Endodermal cell (in vitro differentiated cells): Measurements from ENCODE around the gene PDE6D. TPM values are rescaled to one million over a fixed set of nuclear protein-coding genes. Genes with fewer than 3 reads are reported as not detected.

ENCODE experiments used
- DNase-seq: peaks from one replicate; pipeline ENCODE4 v3.0.0-alpha.2; 2017
- H3K27ac ChIP-seq: 2 replicates; pipeline ENCODE4 v1.5.1; 2013; ENCODE audit warnings: mild to moderate bottlenecking, low read depth, low read length, moderate library complexity
- H3K27me3 ChIP-seq: 2 replicates; pipeline ENCODE4 v1.6.1; 2013; ENCODE audit warnings: mild to moderate bottlenecking, low read length, moderate library complexity; ENCODE audit not compliant: insufficient read depth, control insufficient read depth, poor library complexity, severe bottlenecking
- H3K36me3 ChIP-seq: 2 replicates; pipeline ENCODE4 v1.7.0; 2013; ENCODE audit warnings: mild to moderate bottlenecking, low read length, moderate library complexity; ENCODE audit not compliant: control insufficient read depth, insufficient read depth
- H3K4me1 ChIP-seq: one replicate; pipeline ENCODE4 v1.7.0; 2013; ENCODE audit warnings: low read length; ENCODE audit not compliant: control insufficient read depth, insufficient read depth
- H3K4me3 ChIP-seq: 2 replicates; pipeline ENCODE4 v1.5.1; 2013; ENCODE audit warnings: mild to moderate bottlenecking, low read length, moderate library complexity
- H3K9ac ChIP-seq: 2 replicates; pipeline ENCODE4 v1.6.1; 2013; ENCODE audit warnings: mild to moderate bottlenecking, low read length, moderate library complexity; ENCODE audit not compliant: poor library complexity, severe bottlenecking; ENCODE audit errors: extremely low read depth
- H3K9me3 ChIP-seq: 2 replicates; pipeline ENCODE4 v1.6.1; 2013; ENCODE audit warnings: mild to moderate bottlenecking, low read length, moderate library complexity; ENCODE audit not compliant: control insufficient read depth
- H3K27ac Mint-ChIP-seq: 2 replicates; pipeline ENCODE4 v1.8.0; 2020; ENCODE audit warnings: mixed read lengths
- H3K27me3 Mint-ChIP-seq: 2 replicates; pipeline ENCODE4 v1.8.0; 2021; ENCODE audit warnings: mild to moderate bottlenecking, mixed read lengths; ENCODE audit not compliant: insufficient read depth
- H3K36me3 Mint-ChIP-seq: 2 replicates; pipeline ENCODE4 v1.8.0; 2020; ENCODE audit warnings: low read depth, mixed read lengths
- H3K4me1 Mint-ChIP-seq: 2 replicates; pipeline ENCODE4 v1.8.0; 2020; ENCODE audit warnings: mixed read lengths
- H3K4me3 Mint-ChIP-seq: 2 replicates; pipeline ENCODE4 v1.8.0; 2020; ENCODE audit warnings: mild to moderate bottlenecking, moderate library complexity, mixed read lengths
- H3K9me3 Mint-ChIP-seq: 2 replicates; pipeline ENCODE4 v1.8.0; 2020; ENCODE audit warnings: mild to moderate bottlenecking, mixed read lengths
- WGBS, 2 experiments: methylation state at CpG; one replicate each; pipeline versions ENCODE4 v1.1.5 to v1.1.7; 2013; ENCODE audit warnings: missing lambda C conversion rate in 2 of 2, mixed read lengths in 1 of 2; ENCODE audit not compliant: insufficient coverage in 1 of 2, insufficient read length in 1 of 2; 5-methylcytosine and 5-hydroxymethylcytosine counted together
- total RNA-seq, 2 donors: library from RNA; stranded (reverse); fragmentation: NEBNext Ultra II Directional in 1 of 2; extraction: Animal tissue kit (Norgen Biotek cat#: 25700) in 1 of 2; gene quantifications; 2 replicates in 1 of 2; 3 replicates in 1 of 2; pipeline ENCODE4 v1.2.1, GENCODE V29; 2021
- TF ChIP-seq, protein P1 (sequence below): fragments of 200-600 bp; sonication (generic); conservative IDR thresholded peaks from 2 replicates; pipeline ENCODE4 v1.5.0; 2021; ENCODE audit warnings: antibody characterized with exemption, mild to moderate bottlenecking

The PDE6D gene
- total RNA-seq, 2 donors from 2014 or later = 24.7 to 25.5 TPM

DNA sequence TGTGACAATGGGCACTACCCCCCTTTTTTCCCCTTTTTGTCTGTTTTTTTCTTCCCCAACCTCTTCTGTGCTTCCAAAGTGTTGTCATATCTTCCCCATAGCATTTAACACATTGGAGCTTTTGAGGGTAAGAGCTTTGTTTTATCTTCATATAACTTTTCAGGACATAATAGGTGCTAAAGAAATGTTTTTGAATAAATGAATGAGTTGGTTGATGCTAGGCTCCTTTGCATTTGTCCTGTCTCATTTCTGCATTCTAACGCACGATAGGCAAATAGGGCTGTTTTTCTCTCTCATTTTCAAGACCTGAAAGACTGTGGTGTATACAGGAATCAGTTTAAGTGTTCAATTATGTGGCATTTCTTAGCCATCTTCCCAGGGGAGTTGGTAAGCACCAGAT lies 4.3 kb upstream of the PDE6D start:
- H3K9ac ChIP-seq = peak overlapping the region; percentile 73
- Mint-ChIP-seq H3K36me3 (peaks cover 8% of the 10 kb centered on the region), H3K4me3 (peak overlapping the region; percentile 84), H3K9me3 (no peaks in the 10 kb centered on the region), H3K27me3 (no peaks in the 10 kb centered on the region), H3K27ac (peak overlapping the region; percentile 97), H3K4me1 (peaks cover 30% of the 10 kb centered on the region)
- no peak overlapping the region for H3K27ac ChIP-seq
- DNase-seq = no peak
- H3K9me3 ChIP-seq = no peaks in the 10 kb centered on the region
- no peaks in the 10 kb centered on the region for H3K27me3 ChIP-seq
- WGBS, 2 experiments = 98% methylated on average over 2 of the region's 2 CpGs; no CpG with 5 or more reads in 1 of the 2 experiments
- H3K4me3 ChIP-seq = peak overlapping the region; percentile 84
- TF ChIP-seq, protein P1, sequence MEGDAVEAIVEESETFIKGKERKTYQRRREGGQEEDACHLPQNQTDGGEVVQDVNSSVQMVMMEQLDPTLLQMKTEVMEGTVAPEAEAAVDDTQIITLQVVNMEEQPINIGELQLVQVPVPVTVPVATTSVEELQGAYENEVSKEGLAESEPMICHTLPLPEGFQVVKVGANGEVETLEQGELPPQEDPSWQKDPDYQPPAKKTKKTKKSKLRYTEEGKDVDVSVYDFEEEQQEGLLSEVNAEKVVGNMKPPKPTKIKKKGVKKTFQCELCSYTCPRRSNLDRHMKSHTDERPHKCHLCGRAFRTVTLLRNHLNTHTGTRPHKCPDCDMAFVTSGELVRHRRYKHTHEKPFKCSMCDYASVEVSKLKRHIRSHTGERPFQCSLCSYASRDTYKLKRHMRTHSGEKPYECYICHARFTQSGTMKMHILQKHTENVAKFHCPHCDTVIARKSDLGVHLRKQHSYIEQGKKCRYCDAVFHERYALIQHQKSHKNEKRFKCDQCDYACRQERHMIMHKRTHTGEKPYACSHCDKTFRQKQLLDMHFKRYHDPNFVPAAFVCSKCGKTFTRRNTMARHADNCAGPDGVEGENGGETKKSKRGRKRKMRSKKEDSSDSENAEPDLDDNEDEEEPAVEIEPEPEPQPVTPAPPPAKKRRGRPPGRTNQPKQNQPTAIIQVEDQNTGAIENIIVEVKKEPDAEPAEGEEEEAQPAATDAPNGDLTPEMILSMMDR = no peak
- H3K36me3 ChIP-seq = peaks cover 21% of the 10 kb centered on the region
- peaks cover 9% of the 10 kb centered on the region for H3K4me1 ChIP-seq

- H3K27me3 ChIP-seq = no peaks in the 10 kb centered on the region
- Mint-ChIP-seq H3K4me1 (peaks cover 23% of the 10 kb centered on the region), H3K27ac (peak overlapping the region; percentile 93), H3K36me3 (no peaks in the 10 kb centered on the region), H3K9me3 (no peaks in the 10 kb centered on the region), H3K27me3 (peaks cover 4% of the 10 kb centered on the region), H3K4me3 (peak overlapping the region; percentile 88)
- peak overlapping the region; percentile 90 for H3K4me3 ChIP-seq
- peak overlapping the region; percentile 43 for H3K9ac ChIP-seq
- H3K4me1 ChIP-seq = no peaks in the 10 kb centered on the region
- H3K27ac ChIP-seq = no peak overlapping the region
- TF ChIP-seq, protein P1 = no peak
- H3K9me3 ChIP-seq = no peaks in the 10 kb centered on the region
- H3K36me3 ChIP-seq = no peaks in the 10 kb centered on the region
- 26 to 27% methylated on average over 9 to 12 of the region's 12 CpGs for WGBS, 2 experiments
- no peak for DNase-seq
Observed at GRCh38 chr2:231781798-231782726, 980 bp upstream of the PDE6D start.

DNA sequence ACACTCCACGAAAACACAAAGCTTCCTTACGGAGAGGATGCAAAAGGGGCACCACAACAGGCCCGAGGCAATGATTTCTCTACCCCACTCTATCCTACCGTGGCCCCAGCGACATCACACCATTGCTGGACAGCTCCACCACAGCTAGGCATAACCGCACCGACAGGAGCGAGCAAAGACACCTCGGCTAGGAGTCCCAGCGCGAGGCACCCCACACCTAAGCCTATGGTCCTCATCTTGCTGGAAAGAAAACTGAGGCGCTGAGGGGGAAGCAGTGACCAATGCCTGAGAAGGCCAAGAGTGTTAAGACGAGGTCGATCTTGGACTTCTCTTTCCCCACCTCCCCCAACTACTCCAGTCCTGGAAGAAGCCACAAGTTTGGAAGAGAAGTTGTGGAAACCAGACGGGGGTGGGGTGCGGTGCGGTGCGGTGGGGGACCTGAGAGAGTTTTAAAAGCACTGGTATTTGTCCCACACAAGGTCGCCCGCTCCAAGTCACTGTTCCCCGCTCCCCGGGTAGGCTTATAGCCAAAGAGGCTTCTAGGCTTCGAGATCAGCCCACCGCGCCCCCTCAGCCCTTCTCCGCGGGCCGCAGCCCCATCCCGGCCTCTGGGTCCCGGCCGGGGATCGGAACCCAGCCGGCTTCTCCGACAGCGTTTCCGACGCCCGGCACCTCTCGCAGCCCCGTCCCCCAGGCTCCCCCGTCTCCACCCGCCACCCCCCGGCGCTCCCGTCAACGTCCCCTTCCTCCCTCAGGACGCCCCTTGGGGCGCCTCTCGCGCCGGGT lies 766 bp downstream of the PDE6D start:
- Histone ChIP-seq H3K4me1 (no peaks in the 10 kb centered on the region), H3K27ac (no peak overlapping the region), H3K9ac (no peak overlapping the region), H3K27me3 (no peaks in the 10 kb centered on the region), H3K9me3 (no peaks in the 10 kb centered on the region), H3K4me3 (peak overlapping the region; percentile 90), H3K36me3 (no peaks in the 10 kb centered on the region)
- H3K9me3 Mint-ChIP-seq = no peaks in the 10 kb centered on the region
- TF ChIP-seq, protein P1 = peak; percentile 20
- H3K4me1 Mint-ChIP-seq = peaks cover 14% of the 10 kb centered on the region
- H3K27me3 Mint-ChIP-seq = peaks cover 4% of the 10 kb centered on the region
- H3K27ac Mint-ChIP-seq = no peak overlapping the region
- peak; percentile 84 for DNase-seq
- 3 to 4% methylated on average over 17 to 51 of the region's 51 CpGs for WGBS, 2 experiments
- H3K36me3 Mint-ChIP-seq = no peaks in the 10 kb centered on the region
- H3K4me3 Mint-ChIP-seq = peak overlapping the region; percentile 88
